HepG2 (cell line): Measurements from ENCODE around the gene CHCHD5. TPM values are rescaled to one million over a fixed set of nuclear protein-coding genes. Genes with fewer than 3 reads are reported as not detected.
A peak's percentile ranks its signal among the peaks of the same experiment; 100 is the strongest.

Experiments
- ARHGAP35 ChIP-seq: sonication (generic); formaldehyde crosslinking; IDR thresholded peaks from 2 replicates; pipeline ENCODE4 v1.9.0; 2022; ENCODE audit warnings: mild to moderate bottlenecking, inconsistent platforms, moderate library complexity, missing genetic modification reagents, borderline replicate concordance
- CAMTA2 ChIP-seq: sonication (generic); formaldehyde crosslinking; IDR thresholded peaks from 2 replicates; pipeline ENCODE4 v1.4.0; 2020; ENCODE audit warnings: mild to moderate bottlenecking, missing genetic modification reagents, borderline replicate concordance
- ERF ChIP-seq: IDR thresholded peaks from 2 replicates; pipeline ENCODE4 v1.6.1; 2018; ENCODE audit warnings: missing biosample characterization, missing genetic modification reagents
- FOXO1 ChIP-seq: sonication (generic); formaldehyde crosslinking; IDR thresholded peaks from 2 replicates; pipeline ENCODE4 v1.4.0; 2020; ENCODE audit warnings: missing genetic modification reagents
- HNF4G ChIP-seq, 2 experiments: sonication (generic) in 1 of 2; formaldehyde crosslinking in 1 of 2; IDR thresholded peaks; 2 replicates each; pipeline versions ENCODE4 v1.4.0 to v1.6.1; 2011 to 2020; ENCODE audit warnings: borderline replicate concordance in 2 of 2, low read depth in 2 of 2, mild to moderate bottlenecking in 2 of 2, low read length in 1 of 2, missing genetic modification reagents in 1 of 2, moderate library complexity in 1 of 2
- HNRNPUL1 ChIP-seq: fragments of 200-400 bp; formaldehyde crosslinking; IDR thresholded peaks from 2 replicates; pipeline ENCODE4 v1.6.1; 2017; ENCODE audit warnings: low read depth, mild to moderate bottlenecking, low read length, moderate library complexity
- KAT8 ChIP-seq: IDR thresholded peaks from 2 replicates; pipeline ENCODE4 v1.6.1; 2016; ENCODE audit warnings: missing genetic modification reagents, missing compliant biosample characterization
- MAFF ChIP-seq: IDR thresholded peaks from 2 replicates; pipeline ENCODE4 v1.6.1; 2011; ENCODE audit warnings: low read depth, low read length, improper control_type of control experiment
- RBAK ChIP-seq: sonication (generic); formaldehyde crosslinking; IDR thresholded peaks from 2 replicates; pipeline ENCODE4 v1.5.1; 2020; ENCODE audit warnings: mild to moderate bottlenecking, missing genetic modification reagents
- RELA ChIP-seq: sonication (generic); formaldehyde crosslinking; IDR thresholded peaks from 2 replicates; pipeline ENCODE4 v1.4.0; 2020; ENCODE audit warnings: missing genetic modification reagents
- SKI ChIP-seq: fragments of 450-650 bp; IDR thresholded peaks from one replicate; pipeline ENCODE4 v1.6.1; 2018; ENCODE audit warnings: mild to moderate bottlenecking; ENCODE audit not compliant: partially characterized antibody
- TSC22D2 ChIP-seq: sonication (generic); formaldehyde crosslinking; IDR thresholded peaks from 2 replicates; pipeline ENCODE4 v1.5.1; 2020; ENCODE audit warnings: missing genetic modification reagents, mild to moderate bottlenecking, borderline replicate concordance
- XBP1 ChIP-seq: sonication (generic); formaldehyde crosslinking; IDR thresholded peaks from 2 replicates; pipeline ENCODE4 v1.5.0; 2020; ENCODE audit warnings: missing genetic modification reagents
- ZNF350 ChIP-seq: sonication (generic); formaldehyde crosslinking; IDR thresholded peaks from 2 replicates; pipeline ENCODE4 v1.4.0; 2020; ENCODE audit warnings: mild to moderate bottlenecking, low read depth, missing genetic modification reagents, borderline replicate concordance
- ZNF619 ChIP-seq: sonication (generic); formaldehyde crosslinking; IDR thresholded peaks from 2 replicates; pipeline ENCODE4 v1.4.0; 2020; ENCODE audit warnings: mild to moderate bottlenecking, missing genetic modification reagents
- ZNF792 ChIP-seq: IDR thresholded peaks from 2 replicates; pipeline ENCODE4 v1.6.1; 2016
- ZNF83 ChIP-seq: sonication (generic); formaldehyde crosslinking; IDR thresholded peaks from 2 replicates; pipeline ENCODE4 v1.4.0; 2020; ENCODE audit warnings: missing genetic modification reagents, mild to moderate bottlenecking, borderline replicate concordance
- polyA plus RNA-seq, 8 experiments: library from polyadenylated mRNA; depleted of rRNA in 3 of 8; stranded (reverse) in 7 of 8; unstranded in 1 of 8; fragments of >200 nt; fragmentation: Illumina TruSeq in 4 of 8; extraction: Trizol in 4 of 8; gene quantifications; 2 replicates each; pipeline versions ENCODE4 v1.2.1 to v1.2.3, GENCODE V29; 2011 to 2016; ENCODE audit warnings: low read depth in 4 of 8, missing spikeins in 1 of 8, mixed read lengths in 1 of 8; ENCODE audit not compliant: insufficient read depth in 1 of 8
- total RNA-seq, 5 experiments: library from RNA; depleted of rRNA; stranded (reverse); fragments of >200 nt; fragmentation: Illumina TruSeq; extraction: Trizol; gene quantifications; 2 replicates each; pipeline ENCODE4 v1.2.3, GENCODE V29; 2016; ENCODE audit warnings: low read depth in 1 of 5
- TF ChIP-seq, protein P1 (sequence below): sonication (generic); formaldehyde crosslinking; IDR thresholded peaks from 2 replicates; pipeline ENCODE4 v1.5.1; 2020; ENCODE audit warnings: missing genetic modification reagents, mild to moderate bottlenecking, borderline replicate concordance
- TF ChIP-seq, protein P2 (sequence below): sonication (generic); formaldehyde crosslinking; IDR thresholded peaks from 2 replicates; pipeline ENCODE4 v1.9.0; 2021; ENCODE audit warnings: mild to moderate bottlenecking, missing genetic modification reagents
- TF ChIP-seq, protein P3 (sequence below): IDR thresholded peaks from 2 replicates; pipeline ENCODE4 v1.6.1; 2018; ENCODE audit warnings: missing genetic modification reagents

The CHCHD5 gene
- total and polyA plus RNA-seq, 2 of the 13 experiments (the other 11 are each of a cell fraction or from before 2014, with no cell fraction given) = 19.0 to 23.9 TPM

DNA sequence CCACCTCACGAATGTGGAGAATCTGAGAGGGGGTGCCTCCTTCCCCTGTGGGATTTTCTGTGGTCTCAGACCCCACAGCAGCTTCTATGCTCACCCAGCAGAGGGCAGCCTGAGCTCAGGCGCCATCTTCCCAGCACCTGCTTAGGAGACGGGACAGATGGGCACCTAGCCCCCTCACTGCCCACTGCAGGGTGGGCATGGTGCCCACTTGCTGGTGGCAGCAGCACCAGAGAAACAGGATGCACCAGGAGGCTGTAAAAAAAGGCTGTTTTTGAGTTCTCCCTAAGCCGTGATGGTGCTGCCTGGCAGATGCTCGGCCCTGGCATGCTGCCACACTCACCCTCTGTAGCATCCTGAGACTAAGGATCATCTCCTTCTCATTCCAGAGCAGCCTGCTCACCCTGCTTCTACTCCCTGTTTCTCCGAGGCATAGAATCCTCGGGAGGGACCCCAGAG, 42.2 kb downstream of the CHCHD5 start (continued):
- TF ChIP-seq, protein P1, sequence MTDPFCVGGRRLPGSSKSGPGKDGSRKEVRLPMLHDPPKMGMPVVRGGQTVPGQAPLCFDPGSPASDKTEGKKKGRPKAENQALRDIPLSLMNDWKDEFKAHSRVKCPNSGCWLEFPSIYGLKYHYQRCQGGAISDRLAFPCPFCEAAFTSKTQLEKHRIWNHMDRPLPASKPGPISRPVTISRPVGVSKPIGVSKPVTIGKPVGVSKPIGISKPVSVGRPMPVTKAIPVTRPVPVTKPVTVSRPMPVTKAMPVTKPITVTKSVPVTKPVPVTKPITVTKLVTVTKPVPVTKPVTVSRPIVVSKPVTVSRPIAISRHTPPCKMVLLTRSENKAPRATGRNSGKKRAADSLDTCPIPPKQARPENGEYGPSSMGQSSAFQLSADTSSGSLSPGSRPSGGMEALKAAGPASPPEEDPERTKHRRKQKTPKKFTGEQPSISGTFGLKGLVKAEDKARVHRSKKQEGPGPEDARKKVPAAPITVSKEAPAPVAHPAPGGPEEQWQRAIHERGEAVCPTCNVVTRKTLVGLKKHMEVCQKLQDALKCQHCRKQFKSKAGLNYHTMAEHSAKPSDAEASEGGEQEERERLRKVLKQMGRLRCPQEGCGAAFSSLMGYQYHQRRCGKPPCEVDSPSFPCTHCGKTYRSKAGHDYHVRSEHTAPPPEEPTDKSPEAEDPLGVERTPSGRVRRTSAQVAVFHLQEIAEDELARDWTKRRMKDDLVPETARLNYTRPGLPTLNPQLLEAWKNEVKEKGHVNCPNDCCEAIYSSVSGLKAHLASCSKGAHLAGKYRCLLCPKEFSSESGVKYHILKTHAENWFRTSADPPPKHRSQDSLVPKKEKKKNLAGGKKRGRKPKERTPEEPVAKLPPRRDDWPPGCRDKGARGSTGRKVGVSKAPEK (CRISPR knock-in tag) = peak; percentile 85; the same call in 1 of the 2 replicates
- 0 out of 2 replicates have a peak, but pooled peaks have one; percentile 34 for TF ChIP-seq KAT8 (CRISPR knock-in tag)
- TF ChIP-seq MAFF = no peak
- TF ChIP-seq CAMTA2 = no peak
- TF ChIP-seq HNRNPUL1 = no peak
- TF ChIP-seq ZNF619 (CRISPR knock-in tag) = 0 out of 2 replicates have a peak, but pooled peaks have one; percentile 59
- 0 out of 2 replicates have a peak, but pooled peaks have one; percentile 28 for TF ChIP-seq ARHGAP35 (CRISPR knock-in tag)
- 0 out of 2 replicates have a peak, but pooled peaks have one; percentile 33 for TF ChIP-seq ZNF792 (CRISPR knock-in tag)
- TF ChIP-seq ERF (CRISPR knock-in tag) = peak; percentile 76; the same call in 1 of the 2 replicates
- no peak for TF ChIP-seq XBP1 (CRISPR knock-in tag)
- TF ChIP-seq RELA (CRISPR knock-in tag) = peak; percentile 31; the same call in 1 of the 2 replicates
- TF ChIP-seq, protein P2, sequence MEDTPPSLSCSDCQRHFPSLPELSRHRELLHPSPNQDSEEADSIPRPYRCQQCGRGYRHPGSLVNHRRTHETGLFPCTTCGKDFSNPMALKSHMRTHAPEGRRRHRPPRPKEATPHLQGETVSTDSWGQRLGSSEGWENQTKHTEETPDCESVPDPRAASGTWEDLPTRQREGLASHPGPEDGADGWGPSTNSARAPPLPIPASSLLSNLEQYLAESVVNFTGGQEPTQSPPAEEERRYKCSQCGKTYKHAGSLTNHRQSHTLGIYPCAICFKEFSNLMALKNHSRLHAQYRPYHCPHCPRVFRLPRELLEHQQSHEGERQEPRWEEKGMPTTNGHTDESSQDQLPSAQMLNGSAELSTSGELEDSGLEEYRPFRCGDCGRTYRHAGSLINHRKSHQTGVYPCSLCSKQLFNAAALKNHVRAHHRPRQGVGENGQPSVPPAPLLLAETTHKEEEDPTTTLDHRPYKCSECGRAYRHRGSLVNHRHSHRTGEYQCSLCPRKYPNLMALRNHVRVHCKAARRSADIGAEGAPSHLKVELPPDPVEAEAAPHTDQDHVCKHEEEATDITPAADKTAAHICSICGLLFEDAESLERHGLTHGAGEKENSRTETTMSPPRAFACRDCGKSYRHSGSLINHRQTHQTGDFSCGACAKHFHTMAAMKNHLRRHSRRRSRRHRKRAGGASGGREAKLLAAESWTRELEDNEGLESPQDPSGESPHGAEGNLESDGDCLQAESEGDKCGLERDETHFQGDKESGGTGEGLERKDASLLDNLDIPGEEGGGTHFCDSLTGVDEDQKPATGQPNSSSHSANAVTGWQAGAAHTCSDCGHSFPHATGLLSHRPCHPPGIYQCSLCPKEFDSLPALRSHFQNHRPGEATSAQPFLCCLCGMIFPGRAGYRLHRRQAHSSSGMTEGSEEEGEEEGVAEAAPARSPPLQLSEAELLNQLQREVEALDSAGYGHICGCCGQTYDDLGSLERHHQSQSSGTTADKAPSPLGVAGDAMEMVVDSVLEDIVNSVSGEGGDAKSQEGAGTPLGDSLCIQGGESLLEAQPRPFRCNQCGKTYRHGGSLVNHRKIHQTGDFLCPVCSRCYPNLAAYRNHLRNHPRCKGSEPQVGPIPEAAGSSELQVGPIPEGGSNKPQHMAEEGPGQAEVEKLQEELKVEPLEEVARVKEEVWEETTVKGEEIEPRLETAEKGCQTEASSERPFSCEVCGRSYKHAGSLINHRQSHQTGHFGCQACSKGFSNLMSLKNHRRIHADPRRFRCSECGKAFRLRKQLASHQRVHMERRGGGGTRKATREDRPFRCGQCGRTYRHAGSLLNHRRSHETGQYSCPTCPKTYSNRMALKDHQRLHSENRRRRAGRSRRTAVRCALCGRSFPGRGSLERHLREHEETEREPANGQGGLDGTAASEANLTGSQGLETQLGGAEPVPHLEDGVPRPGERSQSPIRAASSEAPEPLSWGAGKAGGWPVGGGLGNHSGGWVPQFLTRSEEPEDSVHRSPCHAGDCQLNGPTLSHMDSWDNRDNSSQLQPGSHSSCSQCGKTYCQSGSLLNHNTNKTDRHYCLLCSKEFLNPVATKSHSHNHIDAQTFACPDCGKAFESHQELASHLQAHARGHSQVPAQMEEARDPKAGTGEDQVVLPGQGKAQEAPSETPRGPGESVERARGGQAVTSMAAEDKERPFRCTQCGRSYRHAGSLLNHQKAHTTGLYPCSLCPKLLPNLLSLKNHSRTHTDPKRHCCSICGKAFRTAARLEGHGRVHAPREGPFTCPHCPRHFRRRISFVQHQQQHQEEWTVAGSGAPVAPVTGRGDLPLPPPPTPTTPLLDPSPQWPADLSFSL = no peak
- TF ChIP-seq HNF4G (IDR thresholded peaks at IDR 0.05; ENCODE audit: borderline replicate concordance, low read depth, low read length) = no peak
- 0 out of 2 replicates have a peak, but pooled peaks have one; percentile 47 for TF ChIP-seq HNF4G (CRISPR knock-in tag; IDR thresholded peaks at IDR 0.05; ENCODE audit: borderline replicate concordance, low read depth)
- TF ChIP-seq, protein P3, sequence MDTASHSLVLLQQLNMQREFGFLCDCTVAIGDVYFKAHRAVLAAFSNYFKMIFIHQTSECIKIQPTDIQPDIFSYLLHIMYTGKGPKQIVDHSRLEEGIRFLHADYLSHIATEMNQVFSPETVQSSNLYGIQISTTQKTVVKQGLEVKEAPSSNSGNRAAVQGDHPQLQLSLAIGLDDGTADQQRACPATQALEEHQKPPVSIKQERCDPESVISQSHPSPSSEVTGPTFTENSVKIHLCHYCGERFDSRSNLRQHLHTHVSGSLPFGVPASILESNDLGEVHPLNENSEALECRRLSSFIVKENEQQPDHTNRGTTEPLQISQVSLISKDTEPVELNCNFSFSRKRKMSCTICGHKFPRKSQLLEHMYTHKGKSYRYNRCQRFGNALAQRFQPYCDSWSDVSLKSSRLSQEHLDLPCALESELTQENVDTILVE (CRISPR knock-in tag) = no peak
- peak; percentile 61; the same call in 1 of the 2 replicates for TF ChIP-seq ZNF350 (CRISPR knock-in tag)
- 0 out of 2 replicates have a peak, but pooled peaks have one; percentile 18 for TF ChIP-seq RBAK (CRISPR knock-in tag)
- no peak for TF ChIP-seq SKI
- no peak for TF ChIP-seq ZNF83 (CRISPR knock-in tag)
- TF ChIP-seq FOXO1 (CRISPR knock-in tag) = peak; percentile 25; the same call in 1 of the 2 replicates
- peak; percentile 64; the same call in 1 of the 2 replicates for TF ChIP-seq TSC22D2 (CRISPR knock-in tag)
